Right kidney (tissue), 1 donor: ENCODE results near the gene CEACAM20.
A peak's percentile ranks its signal among the peaks of the same experiment; 100 is the strongest.
"Not testable (repeated sequence)": the region's sequence is repeated elsewhere in the genome, so short reads cannot be mapped to it uniquely, and the experiment has no call there.

Source experiments
- DNase-seq: peaks from one replicate; pipeline ENCODE4 v3.0.0-alpha.2; 2016

CEACAM20 gene

GRCh38 chr19:44548736-44549135 lies 19.3 kb upstream of the CEACAM20 start:
- no peak for DNase-seq

GRCh38 chr19:44544031-44544430 lies 14.6 kb upstream of the CEACAM20 start:
- DNase-seq = no peak

GRCh38 chr19:44542671-44543070 lies 13.2 kb upstream of the CEACAM20 start:
- no peak for DNase-seq

- DNase-seq = no peak
Observed at GRCh38 chr19:44540736-44541135, 11.3 kb upstream of the CEACAM20 start.

- no peak for DNase-seq
Observed at GRCh38 chr19:44539991-44540390, 10.5 kb upstream of the CEACAM20 start.

GRCh38 chr19:44539236-44539826 lies 9.9 kb upstream of the CEACAM20 start:
- no peak for DNase-seq

GRCh38 chr19:44535361-44535760 lies 5.9 kb upstream of the CEACAM20 start:
- DNase-seq = not testable (repeated sequence)

- DNase-seq = no peak
Observed at GRCh38 chr19:44532819-44533218, 3.3 kb upstream of the CEACAM20 start.

- DNase-seq = no peak
Observed at GRCh38 chr19:44530777-44531176, 1.3 kb upstream of the CEACAM20 start.

- DNase-seq = no peak
Observed at GRCh38 chr19:44527554-44527953, 1.9 kb downstream of the CEACAM20 start.

GRCh38 chr19:44525721-44526430 lies 3.6 kb downstream of the CEACAM20 start:
- no peak for DNase-seq

- DNase-seq = no peak
Observed at GRCh38 chr19:44521370-44521769, 8.1 kb downstream of the CEACAM20 start.

- no peak for DNase-seq
Observed at GRCh38 chr19:44517146-44517545, 12.3 kb downstream of the CEACAM20 start.

- no peak for DNase-seq
Observed at GRCh38 chr19:44515907-44516306, 13.6 kb downstream of the CEACAM20 start.

GRCh38 chr19:44515031-44515430 lies 14.4 kb downstream of the CEACAM20 start:
- DNase-seq = no peak

GRCh38 chr19:44512326-44513298 lies 16.9 kb downstream of the CEACAM20 start:
- no peak for DNase-seq

GRCh38 chr19:44509478-44509877 lies 20.0 kb downstream of the CEACAM20 start:
- no peak for DNase-seq

GRCh38 chr19:44499962-44500949 lies 29.2 kb downstream of the CEACAM20 start, which contains the start of gene ZNF180:
TSS of gene ZNF180 (minus strand) at chr19:44500522. CDS start at chr19:44497334, 3,188 bp downstream.
- DNase-seq = peak; percentile 100

- DNase-seq = no peak
Observed at GRCh38 chr19:44499559-44499958, 29.9 kb downstream of the CEACAM20 start.

- no peak for DNase-seq
Observed at GRCh38 chr19:44498988-44499387, 30.5 kb downstream of the CEACAM20 start.

GRCh38 chr19:44496711-44497110 lies 32.8 kb downstream of the CEACAM20 start:
- no peak for DNase-seq
